T-helper 2 cell treated with Interferon-gamma antibody and Interleukin-4, amounts not matched to agents 100 ng/mL and 5 ng/mL, for 36 hours (primary cell): Measurements from ENCODE around the gene SSX1. TPM values are rescaled to one million over a fixed set of nuclear protein-coding genes. Genes with fewer than 3 reads are reported as not detected.
"Not testable (repeated sequence)": the region's sequence is repeated elsewhere in the genome, so short reads cannot be mapped to it uniquely, and the experiment has no call there.

Experiments used
- intact Hi-C: fragments of 100-400 bp; cut with micrococcal nuclease; formaldehyde crosslinking; loops from one replicate; pipeline ENCODE4 v1.15.1; 2023
- total RNA-seq: library from RNA; stranded (reverse); gene quantifications from 2 replicates; pipeline ENCODE4 v1.2.3, GENCODE V29; 2022

The SSX1 gene, protein sequence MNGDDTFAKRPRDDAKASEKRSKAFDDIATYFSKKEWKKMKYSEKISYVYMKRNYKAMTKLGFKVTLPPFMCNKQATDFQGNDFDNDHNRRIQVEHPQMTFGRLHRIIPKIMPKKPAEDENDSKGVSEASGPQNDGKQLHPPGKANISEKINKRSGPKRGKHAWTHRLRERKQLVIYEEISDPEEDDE
- not detected in 2 replicates for total RNA-seq

DNA sequence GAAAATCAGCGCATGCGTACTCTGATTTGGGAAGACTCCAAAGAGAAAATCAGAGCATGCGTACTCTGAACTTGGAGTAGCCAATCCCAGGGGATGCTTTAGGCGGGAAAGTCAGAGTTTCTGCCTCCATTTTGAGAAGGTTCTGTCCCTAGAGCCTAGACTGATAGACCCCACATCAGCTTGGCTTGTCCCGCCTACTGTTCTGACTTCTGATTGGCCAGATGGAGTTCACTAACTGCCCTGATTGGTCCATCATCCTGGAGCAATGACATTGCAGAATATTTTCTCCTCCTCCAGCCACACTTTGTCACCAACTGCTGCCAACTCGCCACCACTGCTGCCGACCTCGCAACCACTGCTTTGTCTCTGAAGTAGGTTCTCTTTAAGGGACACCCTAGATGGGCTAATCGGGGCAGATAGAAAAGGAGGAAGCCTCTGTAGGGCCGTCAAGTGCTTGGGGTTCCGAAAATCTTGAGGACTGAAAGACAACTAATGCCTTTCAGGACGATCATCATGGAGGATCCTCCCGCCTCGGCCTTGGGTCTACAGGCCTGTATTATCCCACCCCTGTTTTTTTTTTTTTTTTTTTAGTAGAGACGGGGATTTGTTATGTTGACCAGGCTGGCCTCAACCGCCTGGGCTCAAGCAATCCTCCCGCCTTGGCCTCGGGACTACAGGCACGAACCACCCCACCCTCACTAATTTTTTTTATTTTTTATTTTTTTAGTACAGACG, at the start of gene SSX1:
Gene SSX1, plus strand, starts transcription at position 331 of the 735 bp plus-strand sequence. CDS start 1,850 bp downstream, outside the sequence.
- intact Hi-C loops = not testable (repeated sequence)

DNA sequence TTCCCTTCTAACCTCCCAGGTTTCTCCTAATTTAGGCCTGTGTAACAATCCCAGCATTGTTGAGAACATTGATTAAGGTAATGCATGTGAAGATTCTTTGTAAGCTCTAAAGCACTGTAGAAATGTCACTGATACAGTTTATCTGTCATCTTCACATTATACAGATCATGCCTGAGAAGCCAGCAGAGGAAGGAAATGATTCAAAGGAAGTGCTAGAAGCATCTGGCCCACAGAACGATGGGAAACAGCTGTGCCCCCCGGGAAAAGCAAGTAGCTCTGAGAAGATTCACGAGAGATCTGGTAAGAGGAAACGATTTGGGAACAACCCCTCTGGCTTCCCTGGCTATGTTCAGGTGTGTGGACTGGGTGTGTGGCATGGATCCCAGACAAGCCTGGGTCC, 40.9 kb upstream of the SSX1 start:
- intact Hi-C loops = not testable (repeated sequence)

- intact Hi-C loops = not testable (repeated sequence)
Observed at GRCh38 chrX:48224196-48224595, 31.0 kb upstream of the SSX1 start.

DNA sequence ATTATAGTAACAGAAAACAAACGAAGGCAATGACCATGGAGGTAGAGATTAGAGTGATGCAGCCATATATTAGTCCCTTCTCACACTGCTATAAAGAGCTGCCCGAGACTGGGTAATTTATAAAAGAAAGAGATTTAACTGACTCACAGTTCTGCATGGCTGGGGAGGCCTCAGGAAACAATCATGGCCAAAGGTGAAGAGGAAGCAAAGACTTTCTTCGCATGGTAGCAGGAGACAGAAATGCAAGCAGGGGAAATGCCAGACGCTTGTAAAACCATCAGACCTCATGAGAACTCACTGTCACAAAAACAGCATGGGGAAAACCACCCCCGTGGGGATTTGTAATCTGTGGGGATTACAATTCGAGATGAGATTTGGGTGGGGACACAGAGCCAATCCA, 2.2 kb upstream of the SSX1 start:
- intact Hi-C loops = not testable (repeated sequence)

- intact Hi-C loops = not testable (repeated sequence)
Observed at GRCh38 chrX:48274365-48274764, 19.2 kb downstream of the SSX1 start.

DNA sequence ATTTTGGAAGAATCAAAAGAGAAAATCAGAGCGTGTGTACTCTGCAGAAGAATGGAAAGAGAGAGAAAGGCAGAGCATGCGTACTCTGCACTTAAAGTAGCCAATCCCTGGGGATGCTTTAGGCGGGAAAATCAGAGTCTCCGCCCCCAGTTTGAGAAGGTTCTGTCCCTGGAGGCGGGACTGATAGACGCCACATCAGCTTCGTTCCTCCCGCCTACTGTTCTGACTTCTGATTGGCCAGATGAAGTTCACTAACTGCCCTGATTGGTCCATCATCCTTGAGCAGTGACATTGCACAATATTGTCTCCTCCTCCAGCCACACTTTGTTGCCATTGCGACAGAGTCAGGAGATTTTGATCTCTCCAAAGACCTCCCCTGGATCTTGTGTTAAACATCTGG, 23.8 kb downstream of the SSX1 start:
- intact Hi-C loops = no loop called here

GRCh38 chrX:48280729-48281128, 25.5 kb downstream of the SSX1 start:
- intact Hi-C loops = not testable (repeated sequence)

- intact Hi-C loops = no loop called here
Observed at GRCh38 chrX:48306175-48306574, 51.0 kb downstream of the SSX1 start.

GRCh38 chrX:48313996-48314395, 58.8 kb downstream of the SSX1 start:
- intact Hi-C loops = not testable (repeated sequence)

Other genes with a start within 250 kb of the SSX1 start
- not detected in 2 replicates for gene SPACA5, start 248.4 kb upstream of the SSX1 start, total RNA-seq
- 0.50 and 0.52 TPM in 2 replicates for gene ZNF630, start 183.8 kb upstream of the SSX1 start, total RNA-seq
- gene SPACA5B, start 124.8 kb upstream of the SSX1 start, total RNA-seq = not detected in 2 replicates
- not detected in 2 replicates for gene SSX5, start 58.6 kb upstream of the SSX1 start, total RNA-seq
- not detected in 2 replicates for gene SSX3, start 101.3 kb downstream of the SSX1 start, total RNA-seq
- not detected in 2 replicates for gene SSX4, start 128.1 kb downstream of the SSX1 start, total RNA-seq
- gene SSX4B, start 156.6 kb downstream of the SSX1 start, total RNA-seq = not detected in 2 replicates
- 86.3 and 96.8 TPM in 2 replicates for gene SLC38A5, start 214.9 kb downstream of the SSX1 start, total RNA-seq
- gene FTSJ1, start 220.8 kb downstream of the SSX1 start, total RNA-seq = 66.1 and 69.1 TPM in 2 replicates